Ecto neural progenitor cell (in vitro differentiated cells): Measurements from ENCODE around the gene ELP4.
A peak's percentile ranks its signal among the peaks of the same experiment; 100 is the strongest.

Experiments used
- DNase-seq: peaks from one replicate; pipeline ENCODE4 v3.0.0-alpha.2; 2018; ENCODE audit warnings: low spot score

Gene ELP4

DNA sequence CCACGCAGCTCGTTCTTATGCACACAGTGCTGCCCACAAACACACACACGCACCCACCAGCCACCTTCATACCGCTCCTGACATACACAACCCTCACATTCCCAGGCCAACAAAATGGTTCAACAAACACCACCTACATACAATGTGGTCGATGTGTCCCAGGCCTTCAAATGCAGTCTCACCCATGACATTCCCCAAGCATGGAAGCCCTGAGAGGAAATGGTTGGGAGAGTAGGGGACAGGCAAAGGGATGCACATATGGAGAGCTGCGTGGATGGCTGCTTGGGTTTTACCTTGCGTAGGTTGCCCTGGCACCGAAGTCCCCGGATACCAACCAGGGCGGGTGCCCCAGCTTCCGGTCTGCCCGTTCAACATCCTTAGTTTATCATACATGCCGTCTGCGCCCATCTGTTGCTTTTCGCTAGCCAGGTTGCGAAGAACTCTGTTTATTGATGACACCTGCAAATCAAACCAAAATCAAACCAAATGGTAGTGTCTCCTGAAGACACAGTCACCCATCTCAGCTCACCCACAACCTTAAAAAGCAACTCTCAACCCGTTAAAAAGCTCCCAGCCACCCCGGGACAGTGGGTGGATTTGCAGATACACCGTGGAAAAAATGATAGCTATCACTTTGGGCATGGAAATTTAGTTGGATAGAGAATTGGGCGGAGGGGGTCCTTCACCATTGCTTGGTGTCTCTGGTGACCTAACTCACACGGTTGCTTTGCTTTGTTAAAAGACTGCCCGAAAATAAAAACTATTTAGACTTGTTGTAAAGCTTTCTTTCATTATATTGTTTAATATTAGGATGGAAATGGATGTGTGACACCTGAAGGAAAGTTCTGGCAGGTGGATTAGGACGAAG is 291.1 kb downstream of the ELP4 start:
- DNase-seq: peak; percentile 46

DNA sequence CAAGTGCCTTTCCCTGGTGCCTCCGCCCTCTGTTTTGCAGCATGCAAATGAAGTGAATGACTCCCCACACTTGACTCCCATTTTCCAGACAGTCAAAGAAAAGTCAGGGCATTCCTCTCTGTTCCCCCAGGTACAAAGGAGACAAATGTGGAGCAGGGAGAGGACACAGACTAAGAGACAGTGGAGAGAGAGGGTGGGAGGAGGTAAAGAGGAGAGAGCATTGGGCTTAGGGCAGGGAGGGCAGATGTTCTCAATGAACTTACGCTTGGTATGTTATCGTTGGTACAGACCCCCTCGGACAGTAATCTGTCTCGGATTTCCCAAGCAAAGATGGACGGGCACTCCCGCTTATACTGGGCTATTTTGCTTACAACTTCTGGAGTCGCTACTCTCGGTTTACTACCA is 291.7 kb downstream of the ELP4 start:
- no peak for DNase-seq

DNA sequence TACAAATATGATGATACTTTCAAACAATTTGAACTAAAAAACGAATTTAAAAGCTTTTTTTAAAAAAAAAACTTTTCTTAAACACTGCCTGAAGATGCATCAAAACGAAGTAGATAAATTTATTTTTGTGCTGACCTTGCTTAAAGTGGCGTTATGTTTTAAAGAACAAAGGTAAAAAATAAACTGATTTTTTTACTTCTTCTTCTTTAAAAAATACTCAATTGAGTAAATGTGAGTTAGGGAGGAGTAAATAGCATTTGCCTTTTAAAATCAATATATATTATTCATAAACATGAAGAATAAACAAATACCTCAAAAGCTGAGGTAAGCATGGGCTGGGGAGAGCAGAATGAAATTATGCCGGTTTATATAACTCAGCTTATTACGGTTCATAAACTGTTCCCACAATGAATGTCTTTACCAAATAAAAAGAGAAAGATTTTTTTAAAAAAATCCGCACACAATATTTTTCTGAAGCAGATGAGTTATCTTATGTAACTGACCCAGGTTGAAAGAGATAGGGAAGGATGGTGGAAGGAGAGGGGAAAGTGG is 292.5 kb downstream of the ELP4 start:
- DNase-seq: no peak

DNA sequence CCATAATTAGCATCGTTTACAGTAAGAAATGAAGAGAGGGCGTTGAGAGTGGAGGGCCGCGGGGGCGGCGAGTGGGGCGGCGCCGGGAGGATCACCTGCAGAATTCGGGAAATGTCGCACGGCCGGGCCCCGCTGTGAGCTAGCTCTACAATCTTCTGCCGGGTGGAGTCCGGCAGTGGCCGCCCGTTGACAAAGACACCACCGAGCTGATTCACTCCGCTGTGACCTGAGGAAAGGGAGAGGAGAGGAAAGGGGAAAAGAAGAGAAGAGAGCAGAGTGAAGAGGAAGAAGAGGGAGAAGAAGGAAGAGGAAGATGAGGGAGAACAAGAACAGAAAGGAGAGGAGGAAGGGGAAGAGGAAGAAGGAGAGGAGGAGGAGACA is 293.0 kb downstream of the ELP4 start:
- peak; percentile 60 for DNase-seq

DNA sequence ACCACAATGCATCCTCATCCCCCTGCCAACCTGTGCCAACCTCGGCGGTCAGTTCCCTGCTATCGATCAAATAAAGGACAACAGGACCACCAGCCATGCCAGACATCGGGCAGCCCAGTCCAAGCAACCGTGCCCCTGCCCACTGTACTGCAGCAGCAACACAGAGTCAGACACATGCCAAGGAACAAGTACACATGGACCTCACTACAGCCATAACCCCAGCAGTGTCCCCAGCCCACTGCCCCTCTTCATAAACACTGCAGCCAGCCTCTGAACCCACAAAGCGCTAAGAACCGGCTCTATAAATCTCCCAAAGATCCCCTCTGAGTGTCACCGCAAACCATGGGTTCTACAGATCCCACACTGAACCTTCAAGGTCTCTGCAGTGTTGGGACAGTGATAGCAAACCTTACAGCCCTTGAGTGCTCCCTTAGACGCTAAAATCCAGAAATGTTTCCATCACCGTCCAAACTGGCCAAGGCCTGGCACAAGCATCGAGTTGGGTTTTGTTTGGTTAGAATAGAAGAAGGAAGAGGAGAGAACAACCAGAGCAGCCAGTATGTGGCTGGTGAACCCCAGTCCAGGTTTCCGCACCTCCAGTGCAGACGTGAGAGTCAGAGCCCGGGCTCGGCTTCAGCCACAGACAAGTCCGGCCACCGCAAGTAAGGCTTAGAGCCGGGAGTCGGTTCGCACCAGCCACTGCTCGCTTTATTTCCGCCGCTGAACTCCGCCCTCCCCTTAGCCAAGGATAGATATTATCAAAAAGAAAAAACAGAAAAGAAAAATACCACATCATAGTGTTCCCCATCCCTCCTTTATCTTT is 293.6 kb downstream of the ELP4 start:
- DNase-seq: peak; percentile 61

DNA sequence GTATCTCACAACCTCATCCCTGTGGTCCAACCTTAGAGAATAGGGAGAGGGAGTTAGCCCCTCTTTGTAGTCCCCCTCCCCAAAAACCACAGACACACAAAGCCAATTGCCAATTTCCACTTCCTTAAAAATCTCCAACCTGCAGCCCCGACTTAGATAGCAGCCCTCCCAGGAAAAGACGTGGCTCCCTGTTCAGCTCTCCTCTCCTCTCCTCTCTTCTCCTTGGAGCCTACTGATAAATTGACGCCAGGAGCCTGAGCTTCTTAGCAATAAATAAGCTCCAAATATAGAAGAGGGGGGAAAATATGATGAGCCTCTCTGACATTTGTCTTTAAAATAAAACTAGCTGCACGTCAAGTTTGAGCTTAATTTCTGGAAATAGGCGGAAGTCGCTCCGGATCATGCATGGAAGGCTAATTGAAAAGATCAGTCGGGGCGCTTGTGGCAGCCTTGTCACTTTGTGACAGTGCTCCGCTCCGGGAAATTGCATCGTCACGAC is 294.3 kb downstream of the ELP4 start:
- DNase-seq: no peak

DNA sequence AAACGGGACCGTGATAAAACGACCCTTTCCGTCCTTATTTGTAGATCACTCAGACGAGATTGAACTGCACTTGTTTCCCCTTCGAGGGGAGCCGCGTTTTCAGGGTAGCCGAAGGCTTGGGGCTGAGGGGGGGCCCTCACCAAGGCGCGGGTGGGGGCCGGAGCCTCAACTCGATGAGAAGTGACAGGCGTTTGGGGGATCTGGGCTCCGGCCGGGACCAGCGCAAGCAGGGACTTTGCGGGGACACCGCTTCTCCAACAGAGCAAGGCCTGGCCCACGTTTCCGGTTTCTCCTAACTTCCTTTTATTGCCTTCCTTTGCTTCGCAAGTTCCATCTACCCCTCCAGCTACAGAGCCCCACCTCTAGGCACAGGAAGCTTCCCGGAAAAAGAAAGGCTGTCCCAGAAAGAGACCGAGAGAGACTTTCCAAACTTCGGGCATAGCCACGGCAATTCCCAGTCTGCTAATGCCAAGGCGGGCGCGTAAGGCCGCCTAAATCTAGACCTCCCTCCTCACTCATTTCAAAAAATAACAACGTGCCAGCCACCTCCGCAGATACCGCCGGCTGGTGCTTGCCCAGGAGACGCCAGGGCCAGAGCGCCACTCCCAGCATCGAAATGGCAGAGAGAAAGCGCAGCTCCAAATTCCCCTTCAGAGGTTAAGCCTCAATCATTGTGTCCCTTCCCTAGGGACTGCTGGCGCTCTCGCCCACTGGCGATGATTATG is 294.9 kb downstream of the ELP4 start:
- peak; percentile 66 for DNase-seq

DNA sequence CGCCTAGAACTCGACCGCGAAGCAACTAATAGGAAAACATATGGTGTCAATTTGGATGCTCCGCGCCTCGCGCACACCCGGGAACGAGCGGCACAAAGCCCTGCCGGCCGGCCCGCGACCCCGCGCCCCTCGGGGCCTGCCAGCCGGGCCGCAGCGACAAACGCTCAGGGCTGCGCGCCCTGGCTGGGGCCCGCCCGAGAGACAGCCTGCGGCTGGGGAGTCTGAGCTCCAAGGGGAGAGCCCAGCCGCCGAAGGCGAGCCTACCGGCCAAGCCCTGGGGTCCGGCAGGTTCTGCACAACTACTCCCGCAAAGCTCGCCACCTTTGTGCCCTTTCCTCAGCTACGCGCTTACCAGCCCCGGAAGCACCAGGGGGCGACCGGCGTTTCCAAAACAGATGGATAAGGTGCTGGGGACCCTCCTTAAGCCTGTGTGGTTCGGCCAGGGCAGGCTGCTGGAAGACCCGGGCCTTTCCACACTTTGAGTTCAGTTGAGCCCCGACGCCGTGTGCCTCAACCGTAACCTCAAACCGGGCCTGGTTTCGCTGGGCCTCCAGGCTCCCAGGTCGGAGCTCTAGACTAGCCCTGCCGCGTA is 295.6 kb downstream of the ELP4 start:
- peak; percentile 63 for DNase-seq

DNA sequence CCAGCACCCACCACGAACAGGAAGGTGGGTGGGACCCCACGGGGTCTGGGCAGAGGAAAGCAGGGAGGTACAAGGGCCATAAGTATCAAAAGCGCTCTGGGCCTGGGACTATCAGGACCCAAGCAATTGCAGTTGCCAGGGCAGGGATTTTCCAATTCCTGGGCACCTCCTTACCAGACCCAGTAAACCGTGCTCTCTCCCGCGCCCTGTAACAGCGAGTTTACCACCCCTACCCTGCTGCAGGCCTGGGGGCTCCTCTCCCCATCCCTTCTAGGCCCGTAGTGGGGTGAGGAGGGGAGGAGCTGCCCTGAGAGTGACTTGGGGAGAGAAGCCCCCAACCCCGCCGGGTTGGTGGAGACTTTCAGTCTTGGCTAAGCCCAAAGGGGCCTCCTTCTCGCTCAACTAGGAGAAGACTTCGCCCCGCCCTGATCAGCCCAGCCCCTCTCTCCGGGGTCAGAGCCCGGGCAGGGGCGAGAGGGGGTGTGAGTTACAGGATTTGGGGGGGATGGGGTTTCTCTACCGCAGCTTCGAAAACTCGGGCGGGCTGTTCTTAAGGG is 296.1 kb downstream of the ELP4 start:
- DNase-seq: peak; percentile 78

DNA sequence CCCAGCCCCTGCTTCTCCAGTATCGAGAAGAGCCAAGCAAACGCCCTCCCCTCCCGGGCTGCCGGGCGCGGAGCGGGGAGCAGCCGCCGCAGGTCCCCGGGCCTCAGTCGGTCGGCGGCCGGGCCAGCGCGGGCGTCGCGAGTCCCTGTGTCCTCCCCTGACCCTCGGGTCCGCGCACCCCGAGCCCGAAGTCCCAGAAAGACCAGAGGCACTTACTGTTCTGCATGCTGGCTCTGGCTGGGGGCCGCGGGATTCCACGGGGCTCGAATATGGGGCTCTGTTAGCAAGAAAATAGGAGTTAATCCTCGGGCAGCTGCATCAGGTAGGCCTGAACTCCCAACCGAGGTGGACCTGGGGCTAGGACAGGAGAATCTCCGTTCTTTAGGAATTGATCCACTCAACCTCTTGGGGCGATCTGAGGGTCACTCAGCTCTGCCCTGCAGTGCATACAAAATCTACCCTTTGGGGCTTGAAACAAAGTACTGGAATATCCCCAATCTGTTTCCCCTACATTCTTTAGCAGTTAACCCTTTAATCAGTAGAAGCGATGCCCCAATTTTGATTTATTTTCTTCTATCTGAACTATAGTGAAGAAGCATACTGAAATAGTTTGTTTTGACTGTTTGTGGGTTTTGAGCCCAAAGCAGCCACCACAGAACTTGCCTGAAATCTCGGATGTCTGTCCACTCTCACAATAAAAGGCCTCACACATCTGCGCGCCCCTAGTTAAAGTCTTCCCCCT is 296.8 kb downstream of the ELP4 start:
- no peak for DNase-seq

DNA sequence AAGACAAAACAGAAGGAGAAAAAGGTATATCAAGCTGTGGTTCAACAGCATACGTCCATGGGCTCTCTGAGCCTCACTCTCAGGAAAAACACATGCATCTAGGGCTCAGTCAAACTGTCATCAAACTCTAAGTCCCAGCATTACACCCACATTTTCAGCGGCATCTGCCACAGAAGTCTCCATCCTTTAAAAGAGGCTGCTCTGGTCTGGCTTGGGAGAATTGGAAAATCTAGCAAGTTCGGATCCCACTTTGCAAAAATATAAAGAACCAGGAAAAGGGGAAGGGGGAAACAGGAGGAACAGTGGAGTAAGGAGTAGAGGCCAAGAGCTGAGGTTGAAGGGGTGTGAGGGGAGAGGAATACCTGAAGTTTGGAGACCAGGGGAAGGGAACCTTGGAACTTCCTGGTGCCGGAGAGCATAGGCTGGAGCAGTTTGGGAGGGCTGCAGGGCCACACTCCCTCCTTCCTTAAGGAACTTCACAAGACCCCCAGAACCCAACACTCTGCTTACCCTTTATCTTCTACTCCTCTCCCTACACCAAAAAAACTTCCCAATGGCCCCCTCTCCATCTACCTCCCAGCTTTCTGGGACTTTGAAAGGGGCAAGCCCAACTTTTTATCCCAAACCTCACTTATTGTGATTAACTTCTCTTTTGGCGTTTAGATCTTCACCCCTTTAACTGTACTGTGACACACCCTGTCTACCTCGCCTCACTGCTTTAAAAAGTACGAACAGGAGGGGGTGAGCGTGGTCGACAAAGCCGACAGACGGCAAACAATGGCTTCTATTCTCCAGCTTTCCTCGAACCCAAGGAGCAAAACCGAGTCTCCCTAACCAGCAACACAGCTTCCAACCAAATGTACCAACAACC is 297.6 kb downstream of the ELP4 start:
- DNase-seq: peak; percentile 49

DNA sequence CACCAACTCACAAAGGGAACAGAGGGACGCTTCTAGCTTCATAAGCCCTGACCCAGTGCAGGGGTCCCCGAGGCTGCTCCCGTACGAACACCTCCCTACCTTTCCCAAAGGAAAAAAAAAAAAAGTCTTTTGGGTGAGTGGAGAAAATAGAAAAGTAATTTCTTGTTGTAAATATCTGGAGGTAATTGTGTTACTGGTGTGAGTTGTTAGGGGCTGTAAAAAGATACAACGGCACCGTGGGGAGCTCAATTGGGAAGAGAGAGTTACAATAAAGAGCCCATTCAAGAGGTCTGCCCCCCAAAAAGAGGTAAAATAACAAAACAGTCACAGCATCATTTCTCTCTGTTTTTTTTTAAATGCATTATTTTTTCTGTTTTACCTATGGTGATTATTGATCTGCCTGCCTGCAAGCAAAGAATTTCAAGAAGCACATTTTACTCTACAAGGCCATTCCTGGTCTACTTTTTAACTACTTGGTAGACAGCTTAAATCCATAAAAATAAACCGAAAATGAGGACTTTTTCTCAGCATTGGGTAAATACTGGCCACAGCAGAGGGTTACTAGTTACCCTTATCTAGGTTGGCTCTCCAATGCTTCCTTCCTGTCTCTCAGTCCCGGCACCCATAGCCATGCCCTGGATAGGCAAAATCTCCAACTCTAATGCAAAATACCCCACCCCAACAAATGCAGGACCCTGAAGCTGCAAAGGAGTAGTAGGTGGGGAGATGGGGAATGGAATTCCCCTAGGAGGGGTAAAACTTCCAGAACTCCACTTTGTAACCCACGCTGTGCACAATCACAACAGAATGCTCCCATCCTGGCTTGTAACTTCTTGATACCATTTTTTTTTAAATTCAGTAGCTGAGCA is 298.5 kb downstream of the ELP4 start:
- DNase-seq: no peak

DNA sequence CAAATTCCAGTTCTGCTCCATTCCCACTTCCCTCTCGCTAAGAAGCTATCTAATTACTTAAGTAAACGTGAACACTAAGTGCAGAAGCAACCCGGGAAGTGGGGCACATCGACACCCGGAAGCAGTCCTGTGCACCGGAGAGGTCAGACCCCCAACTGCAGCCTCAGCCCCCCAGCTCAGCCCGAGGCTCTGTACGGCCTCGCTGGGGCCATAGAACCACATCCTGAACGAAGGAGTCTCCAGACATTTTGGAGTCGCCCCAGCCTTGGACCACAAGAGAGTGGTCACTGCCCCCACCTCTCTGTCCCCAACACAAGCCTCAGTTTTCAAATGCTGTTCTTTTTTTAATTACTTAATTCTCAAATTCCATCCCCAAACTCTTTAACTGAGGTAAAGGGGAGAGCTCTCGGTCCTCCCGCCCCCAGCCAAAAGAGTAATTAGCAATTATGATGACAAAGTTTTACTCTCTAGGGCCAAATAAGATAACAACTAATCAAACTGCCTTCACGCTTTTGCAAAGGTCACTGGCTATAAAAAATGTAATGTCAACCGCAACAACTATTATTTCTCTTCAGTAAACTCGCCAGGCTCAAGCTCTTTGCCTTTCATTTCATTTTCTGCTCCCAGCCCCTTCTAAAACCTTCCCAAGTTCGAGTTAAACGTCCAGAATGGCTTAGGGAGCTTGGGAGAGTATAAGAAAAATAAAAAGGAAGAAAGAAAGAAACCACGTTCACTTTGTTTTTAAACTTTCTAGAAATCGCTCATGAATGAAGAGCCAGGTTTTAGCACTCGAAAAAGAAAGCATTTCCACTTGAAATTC is 299.4 kb downstream of the ELP4 start:
- DNase-seq: peak; percentile 45

DNA sequence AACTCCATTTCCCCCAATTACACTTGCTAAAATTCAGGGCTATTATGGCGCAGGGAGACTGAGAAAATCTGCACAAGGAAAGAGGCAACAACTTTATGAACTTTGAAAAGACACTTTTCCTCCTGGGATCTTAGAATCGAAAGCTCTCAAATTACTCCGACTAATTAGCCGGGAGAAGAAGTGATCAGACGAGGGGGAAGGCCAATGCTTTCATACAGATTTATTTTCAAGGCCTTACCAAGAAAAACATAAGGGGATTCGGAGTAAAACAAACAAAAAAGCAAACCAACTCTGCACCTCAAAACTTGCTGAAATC is 299.9 kb downstream of the ELP4 start:
- no peak for DNase-seq

DNA sequence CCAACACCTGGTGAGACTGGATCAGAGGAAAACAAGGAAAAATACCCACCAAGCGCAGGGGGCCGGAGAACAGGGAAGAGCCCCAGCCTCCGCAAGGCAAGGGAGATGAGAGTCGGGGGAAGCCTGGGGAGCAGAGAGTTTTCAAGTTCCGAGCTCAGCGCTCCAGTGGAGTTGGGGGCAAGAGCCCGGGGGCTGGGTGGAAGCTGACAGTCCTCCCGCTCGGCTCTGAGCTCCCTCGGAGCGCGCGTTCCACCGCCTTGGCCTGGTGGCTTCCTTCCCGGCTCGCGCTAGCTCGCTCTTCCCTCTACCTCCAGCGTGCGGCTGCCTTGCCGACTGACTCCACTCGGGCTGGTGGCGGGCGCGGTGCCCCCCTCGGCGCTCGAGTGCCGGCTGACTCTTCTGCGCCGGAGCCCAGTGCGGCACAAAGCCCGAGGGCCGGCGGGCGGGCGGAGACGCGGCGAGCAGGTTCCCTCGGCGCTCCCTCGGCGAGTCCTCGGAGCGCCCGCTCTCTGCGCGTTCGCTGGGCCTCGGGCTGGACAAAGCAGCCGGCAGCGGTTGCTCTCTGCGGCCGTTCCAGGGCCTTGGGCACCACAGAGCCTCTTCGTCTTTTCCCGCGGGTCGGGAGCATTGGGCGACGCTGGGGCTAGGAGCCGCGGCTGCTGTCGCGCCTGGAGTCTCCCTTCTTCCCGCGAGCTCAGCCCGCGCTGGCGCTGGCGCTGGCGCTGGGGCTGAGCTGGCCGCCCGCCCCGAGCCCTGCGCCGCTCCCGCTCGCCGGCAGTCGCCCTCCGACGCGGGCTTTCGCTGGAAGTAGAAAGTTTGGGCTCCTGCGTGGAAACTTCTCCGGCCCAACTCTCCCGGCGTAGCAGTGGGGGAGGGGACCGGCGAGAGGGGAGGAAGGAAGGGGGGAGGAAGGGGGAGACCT is 300.6 kb downstream of the ELP4 start:
- DNase-seq: peak; percentile 74

DNA sequence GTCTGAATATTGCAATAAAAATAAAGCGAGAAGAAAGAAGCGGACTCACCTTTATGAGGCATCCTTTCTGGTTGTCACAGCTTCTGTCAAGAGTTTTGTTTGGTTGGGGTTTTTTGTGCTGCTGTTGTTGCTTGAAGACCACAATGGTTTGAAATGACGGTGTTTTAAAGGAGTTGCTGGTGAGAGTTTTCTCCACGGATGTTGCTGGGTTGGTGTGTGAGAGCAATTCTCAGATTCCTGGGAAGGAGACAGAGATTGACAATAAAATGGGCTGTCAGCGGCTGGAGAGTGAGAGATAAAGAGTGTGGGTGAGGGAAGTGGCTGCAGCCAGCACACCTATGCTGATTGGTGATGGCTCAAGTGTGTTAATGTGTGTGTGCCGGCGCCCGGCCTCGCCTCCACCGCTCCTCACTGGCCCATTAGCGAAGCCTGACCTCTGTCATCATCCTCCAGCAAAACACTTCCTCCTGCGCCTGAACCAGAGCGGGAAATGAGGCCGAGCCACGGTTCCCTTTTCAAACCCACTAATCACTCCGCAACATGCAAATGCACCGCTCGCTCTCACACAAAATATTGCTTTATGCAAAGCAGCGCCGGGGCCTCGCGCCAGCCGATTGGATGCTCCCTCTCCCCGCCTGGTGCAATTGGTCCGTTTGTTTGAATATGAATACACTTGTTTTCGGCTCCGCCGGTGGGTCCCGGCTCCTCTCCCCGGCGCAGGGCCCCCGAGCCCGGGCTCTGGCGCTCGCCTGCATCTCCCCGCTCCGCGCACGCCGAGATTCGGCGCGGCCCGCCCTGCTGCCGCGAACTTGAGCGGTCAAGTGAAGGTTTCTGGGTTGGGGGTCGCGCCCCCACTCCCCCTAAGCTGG is 301.4 kb downstream of the ELP4 start, which contains the start of gene PAX6:
TSS of gene PAX6 (minus strand) at position 544 of the 869 bp plus-strand sequence. CDS start 4,911 bp downstream, outside the sequence.
- DNase-seq: peak; percentile 94
